ENCODE results near the gene ADRA2C.

ADRA2C gene

DNA sequence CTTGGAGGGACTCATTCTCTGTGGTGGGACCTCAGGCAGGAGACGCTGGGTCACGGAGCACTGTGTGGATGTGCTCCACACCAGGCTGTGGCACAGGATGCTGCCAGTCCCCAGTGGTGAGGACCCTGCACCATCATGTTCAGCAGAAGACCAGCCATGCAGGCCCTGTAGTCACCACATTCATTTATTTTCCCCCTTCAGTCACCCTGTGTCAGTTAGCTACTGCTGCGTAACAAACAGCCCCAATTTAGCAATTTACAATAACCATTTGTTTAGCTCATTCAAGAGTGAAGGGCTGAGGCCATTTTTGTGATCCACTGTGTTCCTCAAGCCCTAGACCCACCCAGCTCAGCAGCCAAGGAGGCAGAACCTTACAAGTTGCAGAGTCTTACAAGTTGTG is 23.6 kb upstream of the ADRA2C start:
- H3K4me3 ChIP-seq (replicated peaks; ENCODE audit: low read depth, low read length), result no peak overlapping the region
- TF ChIP-seq, protein P1, sequence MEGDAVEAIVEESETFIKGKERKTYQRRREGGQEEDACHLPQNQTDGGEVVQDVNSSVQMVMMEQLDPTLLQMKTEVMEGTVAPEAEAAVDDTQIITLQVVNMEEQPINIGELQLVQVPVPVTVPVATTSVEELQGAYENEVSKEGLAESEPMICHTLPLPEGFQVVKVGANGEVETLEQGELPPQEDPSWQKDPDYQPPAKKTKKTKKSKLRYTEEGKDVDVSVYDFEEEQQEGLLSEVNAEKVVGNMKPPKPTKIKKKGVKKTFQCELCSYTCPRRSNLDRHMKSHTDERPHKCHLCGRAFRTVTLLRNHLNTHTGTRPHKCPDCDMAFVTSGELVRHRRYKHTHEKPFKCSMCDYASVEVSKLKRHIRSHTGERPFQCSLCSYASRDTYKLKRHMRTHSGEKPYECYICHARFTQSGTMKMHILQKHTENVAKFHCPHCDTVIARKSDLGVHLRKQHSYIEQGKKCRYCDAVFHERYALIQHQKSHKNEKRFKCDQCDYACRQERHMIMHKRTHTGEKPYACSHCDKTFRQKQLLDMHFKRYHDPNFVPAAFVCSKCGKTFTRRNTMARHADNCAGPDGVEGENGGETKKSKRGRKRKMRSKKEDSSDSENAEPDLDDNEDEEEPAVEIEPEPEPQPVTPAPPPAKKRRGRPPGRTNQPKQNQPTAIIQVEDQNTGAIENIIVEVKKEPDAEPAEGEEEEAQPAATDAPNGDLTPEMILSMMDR (IDR thresholded peaks at IDR 0.05; ENCODE audit: low read length, missing control alignments), result no peak
- DNase-seq (ENCODE audit: low read depth), result no peak

DNA sequence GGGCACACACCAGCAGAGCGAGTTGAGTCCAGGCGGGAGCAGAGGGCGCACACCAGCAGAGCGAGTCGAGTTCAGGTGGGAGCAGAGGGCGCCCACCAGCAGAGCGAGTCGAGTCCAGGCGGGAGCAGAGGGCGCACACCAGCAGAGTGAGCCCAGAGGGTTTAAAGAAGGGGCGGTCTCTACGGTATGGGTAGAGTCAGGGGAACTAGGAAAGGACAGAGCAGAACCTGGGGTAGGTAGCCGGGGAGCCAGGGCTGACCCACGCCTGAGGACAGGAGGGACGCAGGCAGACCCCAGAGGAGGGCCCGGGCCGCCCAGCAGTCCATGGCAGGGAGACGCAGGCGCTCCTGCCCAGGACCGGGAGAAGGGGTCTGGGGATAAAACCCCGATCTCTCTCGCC is 22.0 kb upstream of the ADRA2C start:
- TF ChIP-seq, protein P1 (IDR thresholded peaks at IDR 0.05; ENCODE audit: low read length, missing control alignments), result no peak
- DNase-seq (ENCODE audit: low read depth), result no peak
- no peak overlapping the region for H3K4me3 ChIP-seq (replicated peaks; ENCODE audit: low read depth, low read length)

DNA sequence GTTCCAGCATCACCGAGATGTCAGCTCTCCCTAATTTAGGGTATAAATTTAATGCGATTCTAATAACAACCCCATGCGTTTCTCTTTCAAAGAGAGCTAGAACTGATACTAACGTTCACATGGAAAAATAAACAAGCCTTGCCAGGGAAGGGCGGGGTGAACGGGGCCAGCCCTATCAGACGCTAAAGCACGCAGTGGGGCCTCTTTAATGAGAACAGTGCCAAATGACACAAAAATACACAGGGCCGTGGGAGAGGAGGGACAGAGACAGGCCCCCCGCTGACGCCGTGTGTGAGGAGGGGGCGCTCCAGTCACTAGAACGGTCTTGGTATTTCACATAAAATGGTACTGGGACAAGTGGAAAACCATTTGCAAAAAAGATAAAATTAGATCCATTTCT is 21.3 kb upstream of the ADRA2C start:
- TF ChIP-seq, protein P1 (IDR thresholded peaks at IDR 0.05; ENCODE audit: low read length, missing control alignments), result no peak
- DNase-seq (ENCODE audit: low read depth), result no peak
- H3K4me3 ChIP-seq (replicated peaks; ENCODE audit: low read depth, low read length), result no peak overlapping the region

DNA sequence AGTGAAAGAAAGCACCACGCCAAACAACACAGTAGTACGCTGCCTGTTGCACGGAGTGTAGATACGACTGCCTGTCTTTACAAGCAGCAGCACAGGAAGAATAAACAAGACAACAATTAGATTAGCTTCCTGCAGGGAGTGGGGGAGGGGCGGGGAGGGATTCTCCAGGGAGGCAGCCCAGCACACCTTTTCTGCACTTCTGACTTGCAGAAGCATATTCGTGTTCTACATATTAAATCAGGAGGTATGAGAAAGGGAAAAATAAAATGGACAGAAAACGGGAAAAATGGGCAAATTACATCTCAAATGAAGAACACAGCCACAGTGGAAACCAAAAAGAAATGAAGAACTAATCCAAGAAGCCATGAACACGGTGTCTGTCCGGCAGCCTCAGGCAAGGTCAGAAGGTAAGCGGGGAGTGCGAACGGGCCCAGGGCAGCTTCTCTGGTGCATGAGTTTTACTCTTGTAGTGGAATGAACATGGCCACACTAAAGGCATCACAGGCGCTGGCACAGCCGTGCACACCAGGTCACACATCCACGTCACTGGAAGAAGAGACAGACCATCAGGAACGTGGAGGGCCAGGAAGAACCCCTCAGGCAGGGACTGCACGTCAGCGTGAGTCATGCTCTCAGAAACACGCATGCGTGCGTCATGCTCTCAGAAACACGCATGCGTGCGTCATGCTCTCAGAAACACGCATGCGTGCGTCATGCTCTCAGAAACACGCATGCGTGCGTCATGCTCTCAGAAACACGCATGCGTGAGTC is 20.1 kb upstream of the ADRA2C start:
- DNase-seq (ENCODE audit: low read depth), result no peak
- TF ChIP-seq, protein P1 (IDR thresholded peaks at IDR 0.05; ENCODE audit: low read length, missing control alignments), result no peak

DNA sequence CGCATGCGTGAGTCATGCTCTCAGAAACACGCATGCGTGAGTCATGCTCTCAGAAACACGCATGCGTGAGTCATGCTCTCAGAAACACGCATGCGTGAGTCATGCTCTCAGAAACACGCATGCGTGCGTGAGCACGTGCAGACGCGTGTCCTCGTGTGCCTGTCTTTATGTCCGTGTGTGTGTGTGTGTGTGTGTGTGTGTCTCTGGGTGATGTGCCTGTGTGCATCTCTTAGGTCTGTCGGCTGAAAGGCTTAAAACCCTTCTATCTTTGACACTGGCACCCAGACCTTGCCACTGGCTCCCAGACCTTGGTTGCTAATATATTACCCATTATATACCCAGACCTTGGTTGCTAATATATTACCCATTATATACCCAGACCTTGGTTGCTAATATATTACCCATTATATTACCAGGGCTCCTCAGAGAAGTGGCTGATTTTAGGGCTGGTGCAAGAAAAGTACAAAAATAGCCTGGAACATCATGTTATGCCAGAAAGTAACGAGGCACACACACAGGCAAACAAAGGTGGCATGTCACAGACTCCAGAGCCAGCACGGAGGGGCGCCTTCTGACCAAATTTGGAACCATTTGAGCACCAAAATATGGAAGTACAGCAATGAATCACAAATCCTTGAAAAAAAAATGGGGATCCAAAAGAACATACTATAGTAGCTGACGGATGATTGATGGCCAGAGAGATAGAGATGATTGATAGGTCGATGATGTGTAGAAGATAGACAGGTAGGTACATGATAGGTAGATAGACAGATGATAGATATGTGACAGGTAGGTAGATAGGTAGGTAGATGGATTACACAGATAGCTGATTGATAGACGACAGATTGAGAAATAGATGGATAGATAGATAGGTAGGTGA is 19.2 kb upstream of the ADRA2C start:
- no peak for DNase-seq (ENCODE audit: low read depth)
- no peak overlapping the region for H3K4me3 ChIP-seq (replicated peaks; ENCODE audit: low read depth, low read length)
- TF ChIP-seq, protein P1 (IDR thresholded peaks at IDR 0.05; ENCODE audit: low read length, missing control alignments), result no peak

More for the DNA sequence above, 20.1 kb upstream of the ADRA2C start:
- H3K4me3 ChIP-seq (replicated peaks; ENCODE audit: low read depth, low read length), result no peak overlapping the region

DNA sequence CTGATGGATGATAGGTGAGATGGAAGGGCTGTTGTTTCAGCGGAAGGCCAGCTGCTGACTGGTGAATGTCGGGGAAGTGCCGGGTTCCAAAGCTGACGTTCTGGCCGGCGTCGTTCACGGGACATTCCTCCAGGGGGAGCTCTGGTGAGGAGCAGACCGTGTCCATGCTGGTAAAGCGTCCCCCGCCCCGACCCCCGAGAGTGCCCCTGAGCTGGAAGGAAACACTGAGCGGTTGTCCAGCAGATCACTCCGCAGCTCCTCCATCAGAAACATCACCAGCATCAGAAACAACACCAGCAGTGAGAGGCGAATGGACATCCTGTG is 18.6 kb upstream of the ADRA2C start:
- TF ChIP-seq, protein P1 (IDR thresholded peaks at IDR 0.05; ENCODE audit: low read length, missing control alignments), result peak; percentile 32
- DNase-seq (ENCODE audit: low read depth), result no peak
- no peak overlapping the region for H3K4me3 ChIP-seq (replicated peaks; ENCODE audit: low read depth, low read length)
